ENCODE results near the gene CNTN1.
"Not testable (repeated sequence)": the region's sequence is repeated elsewhere in the genome, so short reads cannot be mapped to it uniquely, and the experiment has no call there.

CNTN1 gene

DNA sequence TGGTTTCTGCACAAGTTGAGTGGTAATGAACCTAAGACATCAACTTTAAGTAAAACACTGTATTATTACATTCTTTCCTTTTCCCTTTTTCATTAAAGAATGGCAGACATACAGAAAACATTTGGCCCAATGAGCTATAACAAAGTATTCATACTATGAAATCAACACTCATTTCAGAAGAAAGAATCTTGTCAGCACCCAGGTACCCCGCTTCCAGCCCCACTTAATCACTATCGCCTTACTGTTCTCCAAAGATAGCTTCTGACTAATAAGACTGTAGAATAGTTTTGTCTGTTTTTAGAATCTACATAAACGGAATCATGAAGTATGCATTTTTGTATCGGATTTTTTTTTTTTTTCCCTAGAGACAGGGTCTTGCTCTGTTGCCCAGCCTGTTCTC lies 9.5 kb downstream of the CNTN1 start:
- no peak for DNase-seq (ENCODE audit: low read depth)

DNA sequence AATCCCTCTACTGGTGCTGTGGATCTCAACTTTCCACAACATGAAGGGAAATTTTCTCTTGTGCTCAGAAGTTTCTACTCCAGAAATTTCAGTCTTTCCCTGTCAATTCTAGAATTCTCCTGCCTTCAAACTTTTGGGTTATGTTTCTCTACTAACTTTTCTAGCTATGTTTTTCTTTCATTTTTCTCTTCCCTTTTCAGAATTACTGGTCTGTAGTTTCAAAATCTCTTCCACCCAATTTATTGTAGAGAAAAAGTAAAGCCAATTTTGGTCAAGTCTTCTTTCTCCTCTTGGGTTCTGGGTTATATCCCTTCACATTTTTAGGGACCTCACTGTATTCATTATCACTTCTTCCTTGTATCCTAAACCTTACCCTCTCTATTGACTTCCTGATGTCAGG lies 18.9 kb downstream of the CNTN1 start:
- DNase-seq (ENCODE audit: low read depth) = no peak

- DNase-seq (ENCODE audit: low read depth) = no peak
Observed at GRCh38 chr12:40714636-40715035, 22.4 kb downstream of the CNTN1 start.

GRCh38 chr12:40716037-40716436 lies 23.8 kb downstream of the CNTN1 start:
- DNase-seq (ENCODE audit: low read depth) = no peak

DNA sequence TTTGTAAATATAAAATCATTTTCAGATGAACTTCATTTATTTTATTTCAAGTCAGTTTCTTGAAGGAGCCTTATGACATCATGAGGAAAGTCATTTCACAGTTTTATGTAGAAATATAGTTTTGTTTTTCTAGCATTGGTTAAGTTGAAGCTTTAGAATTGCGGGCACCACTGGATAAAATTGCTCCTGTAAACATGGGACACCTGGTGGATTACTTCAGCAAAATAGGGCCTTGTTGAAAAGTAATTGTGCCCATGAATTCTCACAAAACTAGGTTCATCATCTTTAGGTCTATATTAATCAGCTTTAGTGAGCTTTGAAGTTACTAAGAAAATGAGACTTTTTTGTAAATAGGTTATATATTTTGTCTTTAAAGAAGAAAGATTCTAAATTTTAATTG lies 25.3 kb downstream of the CNTN1 start:
- no peak for DNase-seq (ENCODE audit: low read depth)

GRCh38 chr12:40718878-40719372 lies 26.7 kb downstream of the CNTN1 start:
- no peak for DNase-seq (ENCODE audit: low read depth)

DNA sequence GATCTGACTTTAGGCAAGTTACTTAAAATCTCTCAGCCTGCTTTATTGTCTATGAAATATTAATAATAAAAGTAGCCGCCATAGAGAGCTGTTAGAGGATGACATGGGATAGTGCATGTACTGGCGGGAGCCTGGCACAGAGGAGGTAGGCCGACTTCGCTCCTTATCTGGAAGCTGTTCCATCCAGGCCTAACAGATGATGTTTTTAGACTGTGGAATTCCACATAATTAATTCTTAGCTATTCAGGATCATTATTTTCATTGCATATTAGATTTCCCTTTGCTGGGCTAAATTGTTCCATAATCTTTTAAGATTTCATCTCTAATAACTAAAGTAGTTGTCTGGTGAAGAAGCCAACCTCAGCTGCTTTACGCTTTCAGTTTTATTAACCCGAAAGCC lies 30.8 kb downstream of the CNTN1 start:
- no peak for DNase-seq (ENCODE audit: low read depth)

- DNase-seq (ENCODE audit: low read depth) = no peak
Observed at GRCh38 chr12:40726366-40726765, 34.1 kb downstream of the CNTN1 start.

GRCh38 chr12:40727774-40728483 lies 35.7 kb downstream of the CNTN1 start:
- DNase-seq (ENCODE audit: low read depth) = no peak

DNA sequence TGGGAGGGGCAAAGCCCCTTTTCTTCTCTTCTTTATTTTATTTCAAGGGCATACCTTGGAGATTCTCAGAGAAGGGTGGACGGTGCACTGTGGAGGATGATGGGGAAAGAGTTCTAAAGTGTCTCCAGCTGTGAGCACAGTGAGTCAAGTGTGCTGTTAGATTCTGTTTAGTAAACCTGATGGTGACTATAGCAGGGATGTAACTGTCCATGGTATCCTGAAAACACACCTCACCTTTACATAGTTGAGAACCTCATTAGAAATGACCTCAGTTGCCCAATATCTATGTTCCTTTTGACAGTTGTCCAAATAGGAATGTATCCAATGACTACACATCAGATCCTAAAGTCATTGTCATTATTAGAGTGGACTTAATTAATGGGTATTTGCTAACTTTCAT lies 38.0 kb downstream of the CNTN1 start:
- no peak for DNase-seq (ENCODE audit: low read depth)

DNA sequence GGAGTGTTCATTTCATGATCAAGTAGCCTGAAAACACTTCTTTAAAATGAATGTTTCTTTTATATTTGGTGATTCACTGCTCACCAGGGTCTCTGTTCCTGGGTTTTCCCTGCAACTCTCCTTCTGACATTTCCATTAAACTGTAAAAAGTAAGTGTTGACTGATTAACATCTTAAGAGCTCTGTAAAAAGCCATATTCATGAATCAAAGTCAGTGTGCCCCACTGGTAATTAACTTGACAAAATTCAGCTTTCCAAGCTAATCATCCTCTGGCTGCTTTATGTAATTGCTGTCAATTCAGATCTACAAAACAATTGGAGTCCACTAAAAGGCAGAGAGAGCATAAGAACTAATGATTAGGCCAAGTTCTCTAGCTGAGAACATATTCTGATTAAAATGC lies 41.6 kb downstream of the CNTN1 start:
- no peak for DNase-seq (ENCODE audit: low read depth)

GRCh38 chr12:40734276-40734675 lies 42.0 kb downstream of the CNTN1 start:
- no peak for DNase-seq (ENCODE audit: low read depth)

DNA sequence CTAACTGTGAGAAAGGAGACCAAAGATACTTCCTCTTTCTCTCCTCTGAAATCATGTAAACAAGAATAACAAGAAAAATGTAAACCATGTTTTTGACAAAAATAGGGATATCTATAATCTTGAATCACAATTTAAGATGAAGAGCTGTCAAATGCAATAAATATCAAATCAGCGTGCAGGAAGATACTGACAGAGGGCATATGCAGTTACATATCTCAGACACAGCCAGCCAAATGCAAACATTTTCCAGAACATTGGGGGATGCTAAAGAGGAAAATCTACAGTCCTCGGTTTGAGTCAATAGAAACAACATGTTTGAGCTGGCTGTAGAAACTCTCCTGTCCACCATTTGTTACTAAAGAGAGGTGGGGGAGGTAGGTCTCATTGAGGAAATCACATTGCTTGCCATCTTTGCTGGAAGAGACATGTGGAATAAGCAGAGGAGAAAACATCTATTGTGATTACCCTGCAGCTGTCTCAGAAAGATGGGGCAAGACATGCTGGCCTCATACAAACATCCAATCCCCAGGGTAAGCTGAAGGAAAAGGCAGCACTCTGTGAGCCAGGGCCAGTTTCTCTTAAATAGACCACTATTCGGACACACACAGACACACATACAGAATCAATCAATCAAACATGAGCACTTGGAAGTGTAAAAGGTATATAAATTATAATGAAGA lies 43.5 kb downstream of the CNTN1 start:
- no peak for DNase-seq (ENCODE audit: low read depth)

DNA sequence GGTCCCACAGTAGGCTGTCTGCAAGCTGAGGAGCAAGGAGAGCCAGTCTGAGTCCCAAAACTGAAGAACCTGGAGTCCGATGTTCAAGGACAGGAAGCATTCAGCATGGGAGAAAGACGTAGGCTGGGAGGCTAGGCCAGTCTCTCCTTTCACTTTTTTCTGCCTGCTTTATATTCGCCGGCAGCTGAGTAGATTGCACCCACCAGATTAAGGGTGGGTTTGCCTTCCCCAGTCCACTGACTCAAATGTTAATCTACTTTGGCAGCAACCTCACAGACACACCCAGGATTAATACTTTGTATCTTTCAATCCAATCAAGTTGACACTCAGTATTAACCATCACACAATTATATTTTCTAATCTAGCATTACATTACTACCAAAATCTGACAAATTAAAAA lies 45.2 kb downstream of the CNTN1 start:
- DNase-seq (ENCODE audit: low read depth) = not testable (repeated sequence)

DNA sequence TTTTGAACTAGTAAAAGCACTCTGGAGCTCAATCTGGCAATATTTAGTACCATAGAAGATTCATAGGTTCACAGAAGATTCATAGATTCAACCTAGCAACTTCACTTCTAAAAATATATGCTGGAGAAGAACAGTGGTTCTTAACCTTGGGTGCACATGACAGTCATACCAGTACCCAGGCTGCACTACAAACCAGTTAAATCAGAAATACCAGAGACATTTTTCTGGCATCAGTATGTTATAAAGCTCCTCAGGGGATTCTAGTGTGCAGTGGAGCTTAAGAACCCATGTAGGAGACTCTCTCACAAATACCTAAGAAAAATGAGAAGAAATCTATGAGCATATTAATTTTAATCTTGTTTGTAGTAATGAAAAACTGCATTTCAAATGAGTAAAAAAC lies 46.6 kb downstream of the CNTN1 start:
- no peak for DNase-seq (ENCODE audit: low read depth)

GRCh38 chr12:40742041-40742440 lies 49.8 kb downstream of the CNTN1 start:
- DNase-seq (ENCODE audit: low read depth) = no peak

- no peak for DNase-seq (ENCODE audit: low read depth)
Observed at GRCh38 chr12:40745386-40745785, 53.1 kb downstream of the CNTN1 start.

GRCh38 chr12:40749863-40750262 lies 57.6 kb downstream of the CNTN1 start:
- no peak for DNase-seq (ENCODE audit: low read depth)

DNA sequence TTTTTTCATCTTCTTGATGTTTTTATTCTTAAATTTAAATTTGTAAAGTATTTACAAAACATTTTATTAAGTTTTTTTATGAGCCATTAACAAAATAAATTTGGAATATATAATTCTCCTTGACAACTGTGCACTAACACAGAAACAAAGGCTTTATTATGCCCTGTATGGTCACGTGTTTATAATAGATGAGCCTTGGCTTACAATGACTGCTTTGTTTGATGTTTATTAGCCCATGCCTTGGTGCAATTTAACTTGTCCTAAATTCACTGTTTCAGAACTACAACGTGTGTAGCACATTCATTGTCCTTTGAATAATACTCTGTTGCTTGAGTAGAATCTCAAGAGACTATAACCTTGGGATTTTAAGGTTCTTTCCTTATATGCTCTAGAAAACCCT lies 59.8 kb downstream of the CNTN1 start:
- DNase-seq (ENCODE audit: low read depth) = no peak

DNA sequence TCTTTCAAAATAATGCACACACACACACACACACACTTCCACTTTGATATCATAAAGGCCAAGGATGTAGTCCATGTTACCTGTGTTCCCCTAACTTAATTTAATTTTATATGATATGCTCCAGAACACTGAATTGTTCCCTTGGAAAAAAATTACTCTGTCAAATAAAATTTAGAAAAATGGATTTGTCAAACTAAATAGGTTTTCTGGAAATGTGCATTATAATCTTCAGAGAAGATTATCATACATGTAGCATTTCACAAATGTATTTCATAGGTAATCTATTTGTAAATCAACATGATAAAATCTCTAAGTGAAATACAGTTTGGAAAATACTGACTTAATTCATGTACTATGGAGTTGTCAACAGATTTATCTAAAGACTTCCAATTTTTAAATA lies 68.6 kb downstream of the CNTN1 start:
- DNase-seq (ENCODE audit: low read depth) = no peak

GRCh38 chr12:40762072-40762471 lies 69.8 kb downstream of the CNTN1 start:
- no peak for DNase-seq (ENCODE audit: low read depth)

DNA sequence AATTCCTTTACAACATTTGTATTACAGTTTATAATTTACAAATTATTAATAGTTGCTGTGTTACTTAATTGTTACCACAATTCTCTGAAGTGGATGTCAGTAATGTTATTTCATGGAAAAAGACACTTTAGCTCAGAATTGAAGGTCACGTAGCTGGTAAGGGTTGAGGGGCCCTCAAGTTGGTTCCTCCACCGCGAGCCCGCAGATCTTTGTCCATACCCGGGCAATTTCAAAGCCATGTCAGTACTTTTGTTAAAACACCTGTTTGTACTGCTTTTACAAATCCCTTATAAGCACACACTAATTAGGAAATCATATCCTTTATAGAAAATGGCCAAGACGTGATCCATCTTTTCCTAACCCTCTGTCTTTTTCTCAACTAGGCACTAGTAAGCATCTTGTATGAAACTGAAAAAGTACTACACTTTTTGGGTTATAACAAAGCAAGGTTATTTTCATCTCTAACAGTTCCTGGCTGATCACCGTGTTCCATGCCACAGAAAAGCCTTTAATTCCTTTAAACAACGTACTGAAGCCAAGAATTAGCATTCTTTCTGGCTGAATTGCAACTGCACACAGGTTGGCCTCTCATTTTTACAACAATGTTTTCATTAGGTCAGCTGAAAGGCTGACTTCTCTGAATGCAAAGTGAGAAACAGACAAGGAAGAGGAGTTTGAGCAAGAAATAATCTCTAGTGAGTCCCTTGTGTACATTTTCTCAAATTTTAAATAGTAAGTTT lies 76.1 kb downstream of the CNTN1 start:
- DNase-seq (ENCODE audit: low read depth) = no peak

DNA sequence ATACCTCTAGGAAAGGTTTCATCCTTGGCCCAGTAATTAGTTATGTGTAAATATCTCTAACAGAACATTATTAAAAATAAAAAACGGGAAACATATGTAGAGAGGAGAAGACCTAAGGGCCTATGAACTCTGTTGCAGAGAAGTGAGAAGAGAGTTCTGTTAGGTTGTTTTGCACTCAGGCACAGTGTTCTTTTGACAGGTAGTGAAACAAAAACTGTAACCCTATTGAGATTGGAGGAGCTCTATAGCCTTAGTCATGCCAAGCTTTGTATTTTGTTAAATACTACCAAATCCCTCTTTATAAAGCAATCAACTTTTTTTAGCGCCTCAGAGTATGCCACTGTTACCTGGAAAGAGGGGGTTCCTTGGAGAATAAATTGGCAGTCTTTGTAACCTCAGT lies 77.6 kb downstream of the CNTN1 start:
- no peak for DNase-seq (ENCODE audit: low read depth)
